Measurements from ENCODE around the gene OR5H2. TPM values are rescaled to one million over a fixed set of nuclear protein-coding genes. Genes with fewer than 3 reads are reported as not detected.
A peak's percentile ranks its signal among the peaks of the same experiment; 100 is the strongest.
"Not testable (repeated sequence)": the region's sequence is repeated elsewhere in the genome, so short reads cannot be mapped to it uniquely, and the experiment has no call there.

OR5H2 gene
- not detected in 2 replicates for total RNA-seq

GRCh38 chr3:98282205-98282604 lies at the start of gene OR5H2:
Gene OR5H2, plus strand, starts transcription at chr3:98282505. Its CDS starts 398 bp downstream, at chr3:98282903.
- Histone ChIP-seq H3K4me3 (ENCODE audit: low read depth, low read length) (no peak within 1 kb of the TSS), H3K27me3 (ENCODE audit: control insufficient read depth, insufficient read depth, low read length) (no peaks in the 10 kb centered on the region), H3K36me3 (ENCODE audit: control insufficient read depth, insufficient read depth, low read length) (no peaks in the 10 kb centered on the region)
- FAIRE-seq (no peak), DNase-seq (ENCODE audit: low read depth) (no peak)
- no peak for TF ChIP-seq CTCF (IDR thresholded peaks at IDR 0.05; ENCODE audit: insufficient read depth, low read length, severe bottlenecking)

GRCh38 chr3:98233468-98233867 lies 48.8 kb upstream of the OR5H2 start:
- no peak for FAIRE-seq
- no peak overlapping the region for H3K4me3 ChIP-seq (ENCODE audit: low read depth, low read length)
- no peaks in the 10 kb centered on the region for H3K27me3 ChIP-seq (ENCODE audit: control insufficient read depth, insufficient read depth, low read length)
- no peak for TF ChIP-seq CTCF (IDR thresholded peaks at IDR 0.05; ENCODE audit: insufficient read depth, low read length, severe bottlenecking)
- no peak for DNase-seq (ENCODE audit: low read depth)
- no peaks in the 10 kb centered on the region for H3K36me3 ChIP-seq (ENCODE audit: control insufficient read depth, insufficient read depth, low read length)

- no peak for FAIRE-seq
- peak; percentile 28 for DNase-seq (ENCODE audit: low read depth)
- no peaks in the 10 kb centered on the region for H3K36me3 ChIP-seq (ENCODE audit: control insufficient read depth, insufficient read depth, low read length)
- no peak overlapping the region for H3K4me3 ChIP-seq (ENCODE audit: low read depth, low read length)
- no peaks in the 10 kb centered on the region for H3K27me3 ChIP-seq (ENCODE audit: control insufficient read depth, insufficient read depth, low read length)
- no peak for TF ChIP-seq CTCF (IDR thresholded peaks at IDR 0.05; ENCODE audit: insufficient read depth, low read length, severe bottlenecking)
These were observed 42.2 kb upstream of the OR5H2 start for GRCh38 chr3:98240131-98240530.

GRCh38 chr3:98242155-98242554 lies 40.1 kb upstream of the OR5H2 start:
- Histone ChIP-seq H3K4me3 (ENCODE audit: low read depth, low read length) (no peak overlapping the region), H3K36me3 (ENCODE audit: control insufficient read depth, insufficient read depth, low read length) (no peaks in the 10 kb centered on the region), H3K27me3 (ENCODE audit: control insufficient read depth, insufficient read depth, low read length) (no peaks in the 10 kb centered on the region)
- FAIRE-seq, result no peak
- TF ChIP-seq CTCF (IDR thresholded peaks at IDR 0.05; ENCODE audit: insufficient read depth, low read length, severe bottlenecking), result no peak
- no peak for DNase-seq (ENCODE audit: low read depth)

- no peak for TF ChIP-seq CTCF (IDR thresholded peaks at IDR 0.05; ENCODE audit: insufficient read depth, low read length, severe bottlenecking)
- FAIRE-seq, result no peak
- no peaks in the 10 kb centered on the region for H3K36me3 ChIP-seq (ENCODE audit: control insufficient read depth, insufficient read depth, low read length)
- DNase-seq (ENCODE audit: low read depth), result no peak
- no peak overlapping the region for H3K4me3 ChIP-seq (ENCODE audit: low read depth, low read length)
- no peaks in the 10 kb centered on the region for H3K27me3 ChIP-seq (ENCODE audit: control insufficient read depth, insufficient read depth, low read length)
These were observed 38.5 kb upstream of the OR5H2 start for GRCh38 chr3:98243843-98244242.

GRCh38 chr3:98246142-98246541 lies 36.2 kb upstream of the OR5H2 start:
- DNase-seq (ENCODE audit: low read depth) (no peak), FAIRE-seq (no peak)
- no peak for TF ChIP-seq CTCF (IDR thresholded peaks at IDR 0.05; ENCODE audit: insufficient read depth, low read length, severe bottlenecking)
- no peaks in the 10 kb centered on the region for H3K36me3 ChIP-seq (ENCODE audit: control insufficient read depth, insufficient read depth, low read length)
- no peak overlapping the region for H3K4me3 ChIP-seq (ENCODE audit: low read depth, low read length)
- H3K27me3 ChIP-seq (ENCODE audit: control insufficient read depth, insufficient read depth, low read length), result no peaks in the 10 kb centered on the region

- FAIRE-seq; H3K36me3 ChIP-seq (ENCODE audit: control insufficient read depth, insufficient read depth, low read length): not testable (repeated sequence)
These were observed 26.3 kb upstream of the OR5H2 start for GRCh38 chr3:98256026-98256425.

More at GRCh38 chr3:98256026-98256425, 26.3 kb upstream of the OR5H2 start:
- not testable (repeated sequence) for H3K27me3 ChIP-seq (ENCODE audit: control insufficient read depth, insufficient read depth, low read length); DNase-seq (ENCODE audit: low read depth); H3K4me3 ChIP-seq (ENCODE audit: low read depth, low read length)
